WTC11 (cell line): ENCODE data around the gene ZNF581. TPM values are rescaled to one million over a fixed set of nuclear protein-coding genes. Genes with fewer than 3 reads are reported as not detected.
A peak's percentile ranks its signal among the peaks of the same experiment; 100 is the strongest.

Experiments
- ATAC-seq: fragments of 200-7000 bp; cut with Tn5 transposase; 2 replicates; pipeline ENCODE4 v1.10.0; 2021; ENCODE audit warnings: mild to moderate bottlenecking, moderate library complexity
- CTCF ChIA-PET: fragments of 300-600 bp; sonication (Branson Sonifier 250); formaldehyde crosslinking; loops from one replicate; lab custom pipeline; 2021; ENCODE audit warnings: antibody characterized with exemption; lab: Charles Lee
- POLR2A ChIA-PET: fragments of 350-600 bp; sonication (Branson Sonifier 250); formaldehyde crosslinking; loops from one replicate; lab custom pipeline; 2021; ENCODE audit warnings: antibody characterized with exemption; lab: Charles Lee
- DNase-seq: peaks from one replicate; pipeline ENCODE4 v3.0.0; 2021; ENCODE audit warnings: low spot score
- H3K27ac Mint-ChIP-seq: 2 replicates; pipeline ENCODE4 v1.8.0; 2021; ENCODE audit warnings: mixed read lengths
- H3K27me3 Mint-ChIP-seq: 2 replicates; pipeline ENCODE4 v1.8.0; 2021; ENCODE audit warnings: low read depth, mild to moderate bottlenecking, moderate library complexity, mixed read lengths
- H3K36me3 Mint-ChIP-seq: 2 replicates; pipeline ENCODE4 v1.8.0; 2021; ENCODE audit warnings: mixed read lengths
- H3K4me1 Mint-ChIP-seq: 2 replicates; pipeline ENCODE4 v1.8.0; 2022; ENCODE audit warnings: mixed read lengths
- H3K4me3 Mint-ChIP-seq: 2 replicates; pipeline ENCODE4 v1.8.0; 2021; ENCODE audit warnings: mild to moderate bottlenecking, moderate library complexity, mixed read lengths
- H3K9me3 Mint-ChIP-seq: 2 replicates; pipeline ENCODE4 v1.8.0; 2021; ENCODE audit warnings: mixed read lengths
- ATF2 ChIP-seq: sonication (generic); formaldehyde crosslinking; IDR thresholded peaks from 2 replicates; pipeline ENCODE4 v1.8.1; 2022; ENCODE audit warnings: low read depth, missing genetic modification reagents, borderline replicate concordance
- ATF6 ChIP-seq: sonication (generic); formaldehyde crosslinking; IDR thresholded peaks from 2 replicates; pipeline ENCODE4 v1.8.1; 2023; ENCODE audit warnings: mild to moderate bottlenecking, missing genetic modification reagents
- CDX4 ChIP-seq: fragments of 250-450 bp; sonication (Bioruptor Pico); IDR thresholded peaks from 2 replicates; pipeline ENCODE4 v1.9.0; 2021; ENCODE audit warnings: moderate library complexity, mild to moderate bottlenecking, inconsistent platforms, borderline replicate concordance
- FOXP1 ChIP-seq: sonication (generic); formaldehyde crosslinking; IDR thresholded peaks from 2 replicates; pipeline ENCODE4 v1.8.0; 2022; ENCODE audit warnings: missing genetic modification reagents, mild to moderate bottlenecking, moderate library complexity, borderline replicate concordance
- JUN ChIP-seq: sonication (generic); formaldehyde crosslinking; IDR thresholded peaks from 2 replicates; pipeline ENCODE4 v1.8.0; 2023; ENCODE audit warnings: mild to moderate bottlenecking, missing genetic modification reagents
- MXD4 ChIP-seq: fragments of 250-450 bp; sonication (Bioruptor Pico); IDR thresholded peaks from 2 replicates; pipeline ENCODE4 v1.8.0; 2021; ENCODE audit warnings: mild to moderate bottlenecking, moderate library complexity, borderline replicate concordance
- NR2C2 ChIP-seq: sonication (generic); formaldehyde crosslinking; IDR thresholded peaks from 2 replicates; pipeline ENCODE4 v1.8.0; 2022; ENCODE audit warnings: mild to moderate bottlenecking, missing genetic modification reagents
- PRDM15 ChIP-seq: sonication (generic); formaldehyde crosslinking; IDR thresholded peaks from 2 replicates; pipeline ENCODE4 v1.8.0; 2022; ENCODE audit warnings: missing genetic modification reagents
- PREB ChIP-seq: sonication (generic); formaldehyde crosslinking; IDR thresholded peaks from 2 replicates; pipeline ENCODE4 v1.8.1; 2022; ENCODE audit warnings: mild to moderate bottlenecking, missing genetic modification reagents, moderate library complexity, borderline replicate concordance
- TP53 ChIP-seq: sonication (generic); formaldehyde crosslinking; IDR thresholded peaks from 2 replicates; pipeline ENCODE4 v1.8.1; 2023; ENCODE audit warnings: mild to moderate bottlenecking, missing genetic modification reagents
- ZMAT4 ChIP-seq: fragments of 250-450 bp; sonication (Bioruptor Pico); IDR thresholded peaks from 2 replicates; pipeline ENCODE4 v1.9.0; 2021; ENCODE audit warnings: mild to moderate bottlenecking
- ZNF263 ChIP-seq: sonication (generic); formaldehyde crosslinking; IDR thresholded peaks from 2 replicates; pipeline ENCODE4 v1.8.1; 2022; ENCODE audit warnings: low read depth, mild to moderate bottlenecking, moderate library complexity, missing genetic modification reagents
- ZNF317 ChIP-seq: sonication (generic); formaldehyde crosslinking; IDR thresholded peaks from 2 replicates; pipeline ENCODE4 v1.8.1; 2023; ENCODE audit warnings: low read depth, mild to moderate bottlenecking, moderate library complexity, missing genetic modification reagents, borderline replicate concordance
- ZNF423 ChIP-seq: fragments of 250-450 bp; sonication (Bioruptor Pico); IDR thresholded peaks from 2 replicates; pipeline ENCODE4 v2.1.2; 2022; ENCODE audit warnings: mild to moderate bottlenecking, moderate library complexity
- ZSCAN18 ChIP-seq: fragments of 250-450 bp; sonication (Bioruptor Pico); IDR thresholded peaks from 2 replicates; pipeline ENCODE4 v2.1.2; 2022; ENCODE audit warnings: mild to moderate bottlenecking, moderate library complexity
- total RNA-seq: library from RNA; stranded (reverse); gene quantifications from 3 replicates; pipeline ENCODE4 v1.2.3, GENCODE V29; 2021

Gene ZNF581
- total RNA-seq, 1 experiment from 2014 or later = 100 TPM

GRCh38 chr19:55601084-55601483 is 42.4 kb upstream of the ZNF581 start:
- peaks cover 8% of the 10 kb centered on the region for H3K36me3 Mint-ChIP-seq
- POLR2A ChIA-PET = interaction anchor here (1.0 kb wide), 1 partner anchor 51 kb away, joined by 3 read pairs; no protein-coding TSS in a partner anchor
- no peaks in the 10 kb centered on the region; the same call in 1 of the 2 replicates for H3K27me3 Mint-ChIP-seq
- H3K4me3 Mint-ChIP-seq = peak overlapping the region; percentile 74
- CTCF ChIA-PET = no interaction called here
- ATAC-seq (no peak), DNase-seq (no peak)
- peaks cover 29% of the 10 kb centered on the region for H3K4me1 Mint-ChIP-seq
- H3K9me3 Mint-ChIP-seq = no peaks in the 10 kb centered on the region
- TF ChIP-seq ZNF263 (no peak), ZMAT4 (CRISPR knock-in tag) (no peak), ATF6 (CRISPR knock-in tag) (no peak), PREB (CRISPR knock-in tag) (no peak), PRDM15 (no peak), FOXP1 (no peak), ZNF317 (no peak)
- peak overlapping the region; percentile 93 for H3K27ac Mint-ChIP-seq

GRCh38 chr19:55602104-55603001 is 41.1 kb upstream of the ZNF581 start:
- ChIA-PET POLR2A (interaction anchor here (0.7 kb wide), 1 partner anchor 237 kb away, joined by 3 read pairs; no protein-coding TSS in a partner anchor), CTCF (no interaction called here)
- Mint-ChIP-seq H3K27me3 (no peaks in the 10 kb centered on the region; the same call in 1 of the 2 replicates), H3K4me3 (no peak overlapping the region)
- no peak for ATAC-seq
- TF ChIP-seq NR2C2 (CRISPR knock-in tag) (no peak), ATF2 (no peak), ZNF423 (CRISPR knock-in tag) (no peak), TP53 (CRISPR knock-in tag) (no peak), CDX4 (CRISPR knock-in tag) (no peak), JUN (CRISPR knock-in tag) (no peak), MXD4 (CRISPR knock-in tag) (no peak), ZSCAN18 (no peak)
- TF ChIP-seq, all 79 proteins: peak for 0
- Mint-ChIP-seq H3K36me3 (peaks cover 7% of the 10 kb centered on the region), H3K27ac (no peak overlapping the region), H3K9me3 (no peaks in the 10 kb centered on the region), H3K4me1 (peaks cover 38% of the 10 kb centered on the region)
- no peak for DNase-seq
